ENCODE results near the gene RBM20. TPM values are rescaled to one million over a fixed set of nuclear protein-coding genes. Genes with fewer than 3 reads are reported as not detected.
A peak's percentile ranks its signal among the peaks of the same experiment; 100 is the strongest.
"Not testable (repeated sequence)": the region's sequence is repeated elsewhere in the genome, so short reads cannot be mapped to it uniquely, and the experiment has no call there.

RBM20 gene
- total RNA-seq, 1 experiment from 2014 or later = 0.06 TPM

DNA sequence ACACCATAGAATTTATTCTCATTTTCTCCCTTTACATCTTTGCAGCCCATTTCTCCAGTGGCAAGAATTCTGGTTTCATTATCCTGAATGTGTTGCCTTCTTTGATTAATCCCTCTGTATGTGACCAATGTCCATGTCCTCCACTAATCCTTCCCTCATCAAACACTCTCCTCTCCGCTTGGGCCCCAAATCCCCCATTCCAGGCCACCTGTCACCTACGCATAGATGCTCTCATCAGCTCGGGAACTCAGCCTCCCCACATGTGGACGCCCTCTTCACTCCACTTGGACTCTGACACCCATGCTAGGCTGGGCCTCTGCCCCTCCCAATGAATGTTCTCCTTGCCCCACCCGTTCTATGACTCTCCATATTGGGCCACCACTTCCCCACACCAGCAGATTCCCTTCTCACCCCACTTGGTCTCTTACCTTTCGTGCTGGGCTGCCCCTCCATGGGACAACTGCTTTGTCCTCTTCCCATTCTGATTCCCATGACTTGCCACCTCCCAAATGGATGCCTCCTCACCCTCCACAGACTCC is 18.7 kb upstream of the RBM20 start:
- DNase-seq (ENCODE audit: low read depth) = no peak

DNA sequence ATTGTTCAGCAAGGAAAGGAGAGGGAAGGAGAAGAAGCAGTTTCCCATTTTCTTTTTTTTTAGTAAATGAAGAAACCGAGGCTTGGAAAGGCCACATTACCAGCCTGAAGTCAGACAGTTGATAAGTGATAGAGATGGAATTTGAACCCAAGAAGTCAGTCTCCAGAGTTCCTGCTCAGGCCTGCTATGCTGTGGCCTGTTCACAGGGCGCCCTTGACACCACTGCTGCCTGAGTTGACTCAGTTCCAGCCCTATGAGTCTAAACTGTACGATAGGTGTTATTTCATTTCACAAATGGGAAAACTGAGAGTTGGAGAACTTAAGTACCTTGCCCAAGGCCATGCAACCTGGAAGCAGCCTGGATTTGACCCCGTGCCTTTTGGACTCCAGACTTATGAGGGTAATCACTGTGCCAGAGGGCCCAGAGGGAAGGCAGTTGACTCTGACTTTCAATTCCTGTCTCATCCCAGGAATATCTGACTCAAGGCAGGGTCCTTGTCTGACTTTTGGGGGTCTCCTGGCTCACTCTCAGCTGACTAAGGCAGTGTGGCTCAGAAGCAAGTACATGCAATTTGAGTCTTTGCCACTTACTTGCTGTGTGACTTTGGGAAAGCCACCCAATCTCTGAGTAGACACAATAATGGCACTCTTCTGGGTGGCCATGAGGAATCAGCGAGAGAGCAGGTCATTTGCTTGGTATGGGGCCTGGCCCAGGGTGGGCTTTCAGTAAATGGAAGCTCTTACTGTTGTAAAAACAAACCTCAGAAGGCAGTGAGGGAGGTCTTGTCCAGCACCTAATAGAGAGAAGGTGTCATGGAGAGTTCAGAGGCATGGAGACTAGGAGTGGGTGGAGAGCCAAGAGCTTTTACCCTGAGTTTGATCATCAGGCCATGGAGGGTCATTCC is 17.9 kb upstream of the RBM20 start:
- DNase-seq (ENCODE audit: low read depth) = no peak

DNA sequence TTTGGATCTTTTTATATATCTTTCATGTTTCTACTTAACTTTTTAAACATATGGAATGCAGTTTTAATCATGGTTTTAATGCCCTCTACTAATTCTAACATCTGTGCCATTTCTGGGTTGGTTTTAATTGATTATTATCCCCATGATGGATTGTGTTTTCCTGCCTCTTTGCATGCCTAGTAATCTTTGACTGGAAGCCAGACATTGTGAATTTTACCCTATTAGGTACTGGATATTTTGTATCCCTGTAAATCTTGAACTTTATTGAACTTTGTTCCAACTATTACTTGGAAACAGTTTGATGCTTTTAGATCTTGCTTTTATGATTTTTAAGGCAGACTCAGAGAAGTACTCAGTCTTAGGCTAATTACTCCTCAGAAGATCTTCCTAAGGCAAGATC is 16.0 kb upstream of the RBM20 start:
- no peak for DNase-seq (ENCODE audit: low read depth)

DNA sequence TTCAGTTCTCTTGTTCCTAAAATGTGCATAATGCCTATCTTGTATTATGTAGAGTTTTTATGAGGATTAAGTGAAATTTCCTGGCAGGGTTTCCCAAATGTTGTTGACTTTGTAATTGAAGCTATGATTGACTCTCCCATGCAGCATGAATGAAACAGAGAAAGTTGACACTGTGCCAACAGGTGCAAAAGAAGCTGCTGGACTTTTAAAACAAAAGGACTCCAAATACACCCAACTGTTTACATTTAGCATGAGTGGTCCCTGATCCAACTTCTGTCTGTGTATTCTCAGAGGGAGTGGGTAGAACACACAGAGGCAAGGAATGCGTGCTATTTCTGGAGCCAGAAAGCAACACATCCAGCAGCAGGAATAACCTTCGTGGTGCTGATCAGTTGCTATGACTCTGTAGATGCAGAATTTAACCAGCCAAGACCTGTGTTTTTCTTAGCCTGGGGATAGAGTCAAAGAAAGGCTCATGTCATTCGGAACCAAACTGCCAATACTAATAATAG is 14.4 kb upstream of the RBM20 start:
- DNase-seq (ENCODE audit: low read depth) = no peak

DNA sequence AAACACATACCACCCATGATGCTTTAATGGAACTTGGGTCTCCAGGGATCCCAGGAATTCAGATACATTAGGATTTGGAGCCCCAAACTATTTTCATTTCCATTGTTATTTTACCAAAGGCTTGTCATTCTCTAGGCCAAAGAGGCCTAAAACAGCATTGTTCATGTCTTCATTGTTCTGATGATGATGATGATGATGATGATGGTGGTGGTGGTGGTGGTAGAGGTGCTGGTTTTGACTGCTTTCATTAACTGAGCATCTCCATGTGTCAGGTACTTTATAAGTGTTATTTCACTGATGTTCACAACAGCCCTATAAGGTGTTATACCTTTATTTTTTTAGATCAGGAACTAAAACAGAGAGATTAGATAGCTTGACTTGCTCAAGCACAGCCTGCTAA is 12.2 kb upstream of the RBM20 start:
- DNase-seq (ENCODE audit: low read depth) = no peak

DNA sequence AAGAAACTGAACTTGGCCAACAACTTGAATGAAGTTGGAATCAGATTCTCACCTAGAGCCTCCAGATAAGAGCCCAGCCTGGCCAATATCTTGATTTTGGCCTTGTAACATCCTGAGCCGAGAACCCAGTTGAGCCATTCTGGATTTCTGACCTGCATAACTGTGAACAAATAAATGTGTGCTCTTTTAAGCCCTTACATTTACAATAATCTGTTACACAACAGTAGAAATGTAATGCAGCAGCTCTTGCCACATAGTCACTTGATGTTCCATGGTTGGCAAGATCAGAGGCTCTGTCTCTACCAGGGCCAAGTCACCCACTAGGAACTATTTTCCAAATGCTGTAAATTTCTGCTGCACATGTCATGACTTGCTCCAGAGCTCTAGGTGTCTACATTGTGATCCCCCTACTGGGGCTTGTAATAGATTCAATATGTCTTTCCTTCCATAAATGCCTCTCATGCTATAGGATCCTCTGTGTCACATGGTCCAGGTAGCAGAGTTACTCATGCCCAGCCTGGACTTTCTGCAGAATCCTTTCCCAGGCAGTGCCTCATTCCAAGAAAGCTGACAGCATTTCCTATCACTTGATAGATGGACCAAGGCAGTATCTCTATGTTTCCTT is 11.4 kb upstream of the RBM20 start:
- no peak for DNase-seq (ENCODE audit: low read depth)

DNA sequence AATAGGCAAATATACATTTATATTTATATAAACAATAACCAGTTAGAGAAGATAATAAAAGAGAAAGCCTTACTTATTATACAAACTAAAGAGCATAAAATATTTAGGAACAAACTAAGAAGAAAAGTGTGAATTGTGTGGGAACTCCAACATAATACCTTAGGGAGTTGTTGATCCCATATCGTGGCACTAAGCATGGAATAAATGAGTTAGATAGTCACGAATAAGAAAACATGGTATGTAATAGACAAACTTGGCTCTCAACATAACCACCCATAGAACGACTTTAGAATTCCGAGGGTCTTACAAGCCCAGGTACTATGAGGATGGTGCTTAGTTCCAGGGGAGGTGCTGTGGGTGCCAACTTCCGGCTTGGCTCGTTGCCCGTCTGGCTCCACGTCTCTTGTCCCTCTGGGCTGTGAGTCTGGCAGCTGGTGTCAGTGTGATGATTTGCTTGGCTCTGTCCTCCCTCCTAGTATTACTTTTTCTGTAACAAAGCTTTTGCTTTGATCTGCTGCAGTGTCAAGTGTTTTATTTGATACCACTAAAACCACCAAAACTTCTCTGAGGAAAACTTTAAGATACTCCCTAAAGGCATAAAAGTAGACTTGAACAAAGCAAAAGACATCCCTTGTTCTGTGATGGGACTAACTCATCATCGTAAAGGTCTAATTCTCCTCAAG is 9.5 kb upstream of the RBM20 start:
- DNase-seq (ENCODE audit: low read depth) = peak; percentile 56

DNA sequence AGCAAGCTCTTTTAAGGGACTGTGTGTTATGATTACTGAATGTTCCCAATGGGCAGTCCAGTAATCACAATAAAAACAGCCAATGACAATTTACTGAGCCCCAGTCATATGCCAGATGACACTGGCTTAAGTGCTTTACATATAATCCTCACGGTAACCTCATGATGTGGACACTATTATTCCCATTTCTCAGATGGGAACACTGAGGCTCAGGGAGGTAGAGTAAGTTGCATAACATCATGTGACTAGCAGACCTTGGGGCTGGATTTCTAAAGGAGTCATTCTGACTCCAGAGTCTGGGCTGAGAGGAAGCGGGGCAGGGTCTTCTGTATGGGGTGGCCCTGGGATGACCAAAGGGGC is 7.6 kb upstream of the RBM20 start:
- no peak for DNase-seq (ENCODE audit: low read depth)

DNA sequence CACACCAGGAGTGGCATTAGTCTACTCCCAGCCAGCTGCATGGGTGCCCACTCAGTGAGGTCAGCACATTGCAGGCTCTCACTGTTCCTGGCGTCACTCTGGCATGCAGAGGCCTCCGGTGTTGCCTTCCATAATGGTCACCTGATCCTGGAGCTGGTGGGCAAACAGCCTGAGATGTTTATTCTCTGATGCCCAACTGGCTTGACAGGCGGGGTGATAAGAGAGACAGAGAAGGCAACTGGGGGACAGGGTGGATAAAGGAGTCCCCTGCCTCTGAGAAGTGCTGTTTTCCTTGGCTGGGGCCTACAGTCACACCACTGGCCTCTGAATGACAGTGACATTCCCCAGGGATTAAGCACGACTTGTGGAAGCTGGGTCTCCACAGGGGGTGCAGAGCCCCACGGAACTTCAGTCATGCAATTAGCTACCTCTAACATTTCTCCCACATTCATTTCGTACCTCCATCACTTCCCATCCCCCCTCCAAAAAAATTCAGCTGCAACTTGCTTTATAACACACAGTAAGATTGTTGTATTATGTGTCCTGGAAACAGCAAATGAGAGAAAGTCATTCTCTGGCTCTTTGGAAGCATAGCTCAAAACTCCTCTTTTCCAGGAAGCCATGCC is 7.1 kb upstream of the RBM20 start:
- DNase-seq (ENCODE audit: low read depth) = no peak

DNA sequence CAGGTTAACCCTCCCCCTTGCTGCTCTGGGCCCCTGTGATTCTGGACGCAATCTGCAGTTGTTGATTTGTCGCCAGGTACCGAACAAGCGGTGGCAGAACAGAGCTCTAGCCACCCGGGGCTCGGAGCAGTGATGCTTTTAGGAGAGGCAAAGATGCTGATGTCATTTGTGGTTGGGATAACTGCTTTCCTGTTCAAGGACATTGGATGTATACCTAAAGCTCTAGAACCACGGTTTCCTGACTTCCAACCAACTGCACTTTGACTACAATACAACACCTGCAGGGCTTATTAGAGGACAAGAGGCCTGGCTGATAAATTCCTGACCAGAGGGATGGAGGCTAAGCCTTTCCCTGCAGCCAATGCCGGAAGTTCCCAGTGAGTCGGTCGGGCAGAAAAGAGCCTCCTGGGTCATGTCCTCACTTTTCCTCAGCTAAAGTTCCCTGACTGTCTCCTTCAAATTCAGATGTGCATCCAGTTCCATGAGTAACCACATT is 6.5 kb upstream of the RBM20 start:
- DNase-seq (ENCODE audit: low read depth) = no peak

DNA sequence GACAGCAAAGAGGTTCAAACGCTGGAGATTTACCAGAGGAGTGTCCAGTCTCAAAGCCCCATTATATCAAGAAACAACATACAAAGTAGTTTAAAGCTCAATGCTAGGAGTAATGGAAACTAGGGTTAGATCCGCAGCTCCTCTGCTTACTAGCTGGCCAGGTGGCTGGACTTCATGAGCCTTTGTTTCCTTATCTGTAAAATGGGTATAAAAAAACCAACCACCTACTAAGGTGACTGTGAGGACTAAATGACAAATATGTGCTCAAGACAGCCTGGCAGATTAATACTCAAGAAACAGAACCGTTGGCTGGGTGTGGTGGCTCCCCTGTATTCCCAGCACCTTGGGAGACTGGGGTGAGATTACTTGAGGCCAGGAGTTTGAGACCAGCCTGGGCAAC is 5.8 kb upstream of the RBM20 start:
- DNase-seq (ENCODE audit: low read depth) = no peak

DNA sequence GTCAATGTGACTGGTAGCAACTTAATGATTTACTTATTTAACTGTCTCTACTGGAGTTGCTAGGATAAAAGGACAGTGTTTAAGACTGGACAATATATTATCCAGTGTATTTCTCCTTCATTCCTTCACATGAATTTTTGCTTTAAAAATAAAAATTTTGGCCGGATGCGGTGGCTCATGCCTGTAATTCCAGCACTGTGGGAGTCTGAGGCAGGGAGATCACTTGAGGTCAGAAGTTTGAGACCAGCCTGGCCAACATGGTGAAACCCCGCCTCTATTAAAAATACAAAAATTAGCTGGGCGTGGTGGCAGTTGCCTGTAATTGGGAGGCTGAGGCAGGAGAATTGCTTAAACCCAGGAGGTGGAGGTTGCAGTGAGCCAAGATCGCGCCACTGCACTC is 5.1 kb upstream of the RBM20 start:
- not testable (repeated sequence) for DNase-seq (ENCODE audit: low read depth)

DNA sequence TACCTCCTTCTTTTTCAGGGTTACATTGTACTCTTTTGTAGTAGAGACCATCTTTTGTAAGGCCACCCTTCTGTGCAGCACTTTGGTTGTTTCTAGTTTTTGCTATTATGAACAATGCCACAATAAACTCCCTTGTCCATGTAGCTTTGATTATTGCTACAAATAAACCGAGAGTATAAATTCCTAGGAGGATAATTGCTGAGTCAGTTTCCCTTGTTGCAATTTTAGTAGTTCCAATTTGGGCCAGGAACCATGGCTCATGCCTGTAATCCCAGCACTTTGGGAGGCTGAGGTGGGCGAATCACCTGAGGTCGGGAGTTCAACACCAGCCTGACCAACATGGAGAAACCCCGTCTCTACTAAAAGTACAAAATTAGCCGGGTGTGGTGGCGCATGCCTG is 4.3 kb upstream of the RBM20 start:
- not testable (repeated sequence) for DNase-seq (ENCODE audit: low read depth)

DNA sequence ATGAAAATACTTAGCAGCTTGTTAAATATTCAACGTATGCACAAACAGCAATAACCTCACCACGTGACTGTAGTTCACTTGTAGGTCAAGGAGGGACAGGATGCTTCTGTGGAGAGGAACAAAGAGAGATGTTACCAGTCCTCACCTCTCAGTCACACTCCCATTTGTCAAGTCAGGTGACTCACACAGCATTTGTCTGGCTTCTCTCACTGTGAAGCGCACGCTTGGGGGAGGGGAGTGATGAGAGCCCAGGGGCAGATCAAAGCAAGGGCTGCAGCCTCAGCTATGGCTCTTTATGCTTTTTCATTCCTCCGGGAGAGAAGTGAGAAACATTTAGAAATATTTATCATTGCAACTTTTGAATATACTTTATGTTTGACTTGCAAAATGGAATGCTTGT is 2.9 kb upstream of the RBM20 start:
- DNase-seq (ENCODE audit: low read depth) = peak; percentile 40

DNA sequence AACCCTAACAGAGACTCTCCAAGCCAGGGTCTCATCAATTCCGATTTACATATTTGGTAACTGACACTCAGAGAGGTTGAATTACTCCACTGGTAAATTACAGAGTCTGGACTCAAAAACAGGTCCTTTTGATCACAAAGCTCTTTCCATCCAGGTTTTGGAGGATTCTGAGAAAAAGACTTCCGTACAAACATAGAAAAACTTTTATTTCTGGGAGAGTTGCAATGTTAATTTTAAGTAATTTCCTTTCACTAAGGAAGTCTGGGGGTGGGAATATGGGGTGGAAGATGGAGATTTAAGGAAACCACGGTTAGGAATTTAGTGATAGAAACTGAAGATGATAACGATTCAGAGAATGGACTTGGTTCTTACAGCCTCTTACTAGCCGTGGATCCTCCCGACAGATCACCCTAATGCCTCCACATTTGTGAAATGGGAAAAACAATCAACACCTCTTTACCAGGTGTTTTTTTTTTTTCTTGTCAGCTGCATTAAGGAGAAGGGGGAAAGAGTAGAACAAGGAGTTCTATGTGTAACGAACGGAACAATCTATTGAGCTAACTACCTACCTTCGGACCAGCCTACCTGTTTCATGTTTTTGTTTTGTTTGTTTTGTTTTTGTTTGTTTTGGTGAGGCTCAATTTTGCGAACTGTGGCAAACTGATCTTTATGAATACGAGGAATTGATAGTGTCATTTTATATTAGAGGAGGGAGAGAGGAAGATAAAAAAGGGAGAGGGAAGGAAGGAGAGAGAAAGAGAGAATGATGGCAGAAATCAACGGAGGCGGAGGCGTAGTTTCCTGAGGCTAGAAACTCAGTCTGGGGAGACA is 1.7 kb upstream of the RBM20 start:
- no peak for DNase-seq (ENCODE audit: low read depth)

DNA sequence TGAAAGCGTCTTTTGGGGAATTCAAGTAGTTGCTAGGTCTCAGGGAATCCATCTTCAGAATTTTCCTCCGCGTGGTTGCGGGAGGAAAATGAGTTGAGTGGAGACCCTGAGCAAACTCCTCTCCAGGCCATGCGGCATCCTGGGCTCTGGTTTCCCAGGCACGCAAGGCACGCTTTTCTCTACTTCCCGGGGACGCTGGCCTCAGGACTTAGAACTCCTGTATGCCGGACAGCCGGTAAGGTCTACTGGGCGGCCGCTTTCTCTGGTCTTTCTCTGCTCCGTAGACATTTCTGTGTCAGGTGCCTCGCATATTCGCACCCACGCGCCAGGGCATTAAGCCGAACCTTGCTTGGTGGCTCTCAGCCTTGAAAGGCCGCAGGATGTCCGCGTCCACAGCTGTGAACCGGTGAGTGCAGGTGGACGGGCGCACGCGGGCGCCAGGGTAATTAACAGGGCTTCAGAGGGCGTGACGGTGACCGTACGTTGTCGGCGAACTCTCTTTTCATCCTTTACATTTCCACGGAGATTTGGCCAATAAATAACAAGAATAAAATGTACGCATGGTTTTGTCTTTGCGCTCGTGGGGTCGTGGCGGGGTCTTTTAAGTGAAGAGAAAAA is 992 bp upstream of the RBM20 start:
- DNase-seq (ENCODE audit: low read depth) = no peak

DNA sequence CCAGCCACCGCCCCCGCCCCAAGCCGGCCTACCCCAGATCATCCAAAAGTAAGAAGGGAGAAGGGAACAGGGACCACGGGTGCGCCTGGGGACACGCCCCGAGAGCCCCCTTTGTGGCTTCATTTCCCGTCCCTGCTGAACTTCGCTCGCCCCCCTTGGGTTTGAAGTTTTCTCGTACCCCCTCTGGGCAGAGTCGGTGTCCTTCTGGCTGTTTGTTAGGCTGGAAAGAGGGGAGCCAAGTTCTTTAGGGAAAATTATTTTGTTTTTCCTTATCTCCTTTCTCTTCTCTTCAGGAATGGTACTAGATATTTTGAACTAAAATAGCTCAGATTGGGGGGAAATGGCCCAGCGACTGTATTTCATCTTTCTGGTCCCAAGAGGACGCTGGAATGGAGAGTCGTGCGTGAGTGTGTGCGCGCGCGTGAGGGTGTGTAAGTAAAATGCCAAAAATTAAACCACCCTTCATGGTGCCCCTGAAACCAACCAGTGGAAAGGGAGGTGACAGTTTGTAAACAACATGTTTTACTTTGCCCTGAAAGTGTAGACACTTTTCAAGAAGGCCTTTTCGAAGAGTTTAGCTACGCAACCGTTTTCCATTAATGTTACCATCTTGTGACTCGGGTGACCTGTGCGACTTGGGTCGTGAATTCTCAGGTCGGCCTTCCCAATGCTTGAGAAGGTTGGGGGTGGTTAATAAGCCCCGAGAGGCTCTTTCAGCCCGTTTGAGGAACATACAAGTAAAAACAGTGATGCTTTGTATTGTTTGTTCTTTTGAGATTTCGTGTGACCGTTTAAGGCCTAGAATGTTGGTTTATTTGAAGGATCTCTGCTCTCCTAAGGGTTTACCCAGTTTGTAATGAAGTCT is 694 bp downstream of the RBM20 start:
- no peak for DNase-seq (ENCODE audit: low read depth)

DNA sequence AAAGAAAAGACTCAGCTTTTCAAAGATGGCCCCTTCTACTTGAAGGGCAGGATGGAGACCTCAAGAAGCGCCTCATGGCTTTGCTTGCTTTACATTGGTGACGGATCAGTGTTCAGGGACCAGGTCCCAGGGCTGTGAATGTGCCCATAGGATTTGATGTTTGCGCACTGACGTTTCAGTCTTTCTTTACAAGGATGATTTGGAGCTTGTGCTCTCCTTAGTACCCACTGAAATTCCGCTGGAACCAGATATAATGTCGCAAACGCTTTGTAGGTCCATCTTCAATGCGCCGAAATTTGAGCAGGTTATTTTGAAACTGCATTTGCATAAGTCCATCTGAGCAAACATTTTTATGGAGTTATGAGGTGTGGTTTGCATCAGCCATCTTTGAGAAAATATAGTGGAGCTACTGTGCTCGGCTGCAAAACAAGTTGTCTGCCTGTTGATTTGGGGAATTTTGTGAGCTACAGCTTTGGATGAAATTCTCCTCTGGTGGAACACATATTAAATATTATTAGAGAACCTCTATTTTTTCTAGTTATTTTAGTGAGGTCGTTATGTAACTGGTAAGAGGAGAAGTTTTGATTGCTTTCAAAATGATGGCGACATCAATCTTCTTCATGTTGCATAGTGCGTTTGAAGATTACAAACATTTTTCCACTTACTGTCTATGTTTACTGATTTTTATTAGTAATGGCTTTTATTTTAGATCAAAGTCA is 2.4 kb downstream of the RBM20 start:
- DNase-seq (ENCODE audit: low read depth) = no peak

DNA sequence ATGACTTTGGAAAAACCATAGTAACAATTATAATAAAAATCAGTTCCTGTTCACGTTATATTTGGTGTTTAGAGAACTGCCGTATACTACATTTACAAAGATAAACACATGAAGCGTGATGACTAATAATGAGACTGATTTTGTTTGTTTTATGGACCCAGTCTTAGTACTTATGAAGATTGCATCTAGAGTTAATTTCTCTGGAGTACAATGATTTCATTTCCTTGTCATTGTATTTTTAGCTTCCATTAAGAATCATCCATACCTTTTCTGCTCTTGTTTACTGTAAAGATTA is 2.9 kb downstream of the RBM20 start:
- DNase-seq (ENCODE audit: low read depth) = no peak
